Activated naive CD8-positive, alpha-beta T cell treated with anti-CD3 and anti-CD28 coated beads, Interleukin-2, amount 50 U/mL, for 24 hours (primary cell): ENCODE data around the gene PIK3IP1.
"Not testable (repeated sequence)": the region's sequence is repeated elsewhere in the genome, so short reads cannot be mapped to it uniquely, and the experiment has no call there.

Experiments used
- ATAC-seq: fragments of 150-1000 bp; cut with Tn5 transposase; one replicate; pipeline ENCODE4 v1.10.0; 2021
- DNase-seq: peaks from one replicate; pipeline ENCODE4 v3.0.0; 2021
- H3K27ac Mint-ChIP-seq: one replicate; pipeline ENCODE4 v1.8.0; 2021; ENCODE audit warnings: mild to moderate bottlenecking, mixed read lengths
- H3K27me3 Mint-ChIP-seq: one replicate; pipeline ENCODE4 v1.8.0; 2021; ENCODE audit warnings: mixed read lengths
- H3K36me3 Mint-ChIP-seq: one replicate; pipeline ENCODE4 v1.8.0; 2021; ENCODE audit warnings: low read depth, mixed read lengths
- H3K4me1 Mint-ChIP-seq: one replicate; pipeline ENCODE4 v1.8.0; 2021; ENCODE audit warnings: mixed read lengths
- H3K4me3 Mint-ChIP-seq: one replicate; pipeline ENCODE4 v1.8.0; 2021; ENCODE audit warnings: mild to moderate bottlenecking, moderate library complexity, mixed read lengths
- H3K9me3 Mint-ChIP-seq: one replicate; pipeline ENCODE4 v1.8.0; 2021; ENCODE audit warnings: mixed read lengths

PIK3IP1 gene

GRCh38 chr22:31262312-31263133 lies 29.8 kb downstream of the PIK3IP1 start:
- Mint-ChIP-seq H3K27me3 (no peaks in the 10 kb centered on the region), H3K36me3 (peaks cover 35% of the 10 kb centered on the region), H3K4me3 (no peak overlapping the region), H3K4me1 (no peaks in the 10 kb centered on the region), H3K9me3 (no peaks in the 10 kb centered on the region), H3K27ac (no peak overlapping the region)
- DNase-seq (no peak), ATAC-seq (no peak)

- Mint-ChIP-seq H3K9me3 (no peaks in the 10 kb centered on the region), H3K4me1 (no peaks in the 10 kb centered on the region), H3K4me3 (no peak overlapping the region), H3K36me3 (peaks cover 26% of the 10 kb centered on the region), H3K27ac (no peak overlapping the region), H3K27me3 (no peaks in the 10 kb centered on the region)
- no peak for ATAC-seq
- DNase-seq, result no peak
Observed at GRCh38 chr22:31260474-31260856, 31.8 kb downstream of the PIK3IP1 start.

- H3K4me1 Mint-ChIP-seq, result peaks cover 3% of the 10 kb centered on the region
- H3K27me3 Mint-ChIP-seq, result no peaks in the 10 kb centered on the region
- no peak overlapping the region for H3K4me3 Mint-ChIP-seq
- no peak for DNase-seq
- ATAC-seq, result no peak
- H3K36me3 Mint-ChIP-seq, result peaks cover 26% of the 10 kb centered on the region
- H3K9me3 Mint-ChIP-seq, result no peaks in the 10 kb centered on the region
- H3K27ac Mint-ChIP-seq, result no peak overlapping the region
Observed at GRCh38 chr22:31259798-31260473, 32.4 kb downstream of the PIK3IP1 start.

- no peaks in the 10 kb centered on the region for H3K27me3 Mint-ChIP-seq
- no peak overlapping the region for H3K27ac Mint-ChIP-seq
- ATAC-seq, result no peak
- peaks cover 11% of the 10 kb centered on the region for H3K36me3 Mint-ChIP-seq
- peaks cover 8% of the 10 kb centered on the region for H3K4me1 Mint-ChIP-seq
- no peak for DNase-seq
- H3K4me3 Mint-ChIP-seq, result no peak overlapping the region
- H3K9me3 Mint-ChIP-seq, result no peaks in the 10 kb centered on the region
Observed at GRCh38 chr22:31253949-31254348, 38.3 kb downstream of the PIK3IP1 start.

- no peaks in the 10 kb centered on the region for H3K9me3 Mint-ChIP-seq
- H3K4me1 Mint-ChIP-seq, result peaks cover 20% of the 10 kb centered on the region
- no peak overlapping the region for H3K27ac Mint-ChIP-seq
- no peak overlapping the region for H3K4me3 Mint-ChIP-seq
- DNase-seq, result no peak
- no peak for ATAC-seq
- peaks cover 3% of the 10 kb centered on the region for H3K36me3 Mint-ChIP-seq
- no peaks in the 10 kb centered on the region for H3K27me3 Mint-ChIP-seq
Observed at GRCh38 chr22:31250740-31251600, 41.3 kb downstream of the PIK3IP1 start.

GRCh38 chr22:31248965-31249958 lies 43.0 kb downstream of the PIK3IP1 start:
- H3K27ac Mint-ChIP-seq, result no peak overlapping the region
- H3K4me3 Mint-ChIP-seq, result no peak overlapping the region
- H3K36me3 Mint-ChIP-seq, result no peaks in the 10 kb centered on the region
- ATAC-seq, result no peak
- H3K4me1 Mint-ChIP-seq, result peaks cover 12% of the 10 kb centered on the region
- no peaks in the 10 kb centered on the region for H3K9me3 Mint-ChIP-seq
- no peak for DNase-seq
- H3K27me3 Mint-ChIP-seq, result no peaks in the 10 kb centered on the region

GRCh38 chr22:31248138-31248745 lies 44.0 kb downstream of the PIK3IP1 start:
- H3K27ac Mint-ChIP-seq, result no peak overlapping the region
- H3K27me3 Mint-ChIP-seq, result no peaks in the 10 kb centered on the region
- H3K36me3 Mint-ChIP-seq, result no peaks in the 10 kb centered on the region
- H3K9me3 Mint-ChIP-seq, result no peaks in the 10 kb centered on the region
- peaks cover 12% of the 10 kb centered on the region for H3K4me1 Mint-ChIP-seq
- ATAC-seq, result peak; percentile 92
- no peak overlapping the region for H3K4me3 Mint-ChIP-seq
- DNase-seq, result peak; percentile 42

GRCh38 chr22:31247726-31248125 lies 44.6 kb downstream of the PIK3IP1 start:
- H3K9me3 Mint-ChIP-seq, result no peaks in the 10 kb centered on the region
- no peaks in the 10 kb centered on the region for H3K36me3 Mint-ChIP-seq
- H3K4me3 Mint-ChIP-seq, result no peak overlapping the region
- ATAC-seq (no peak), DNase-seq (no peak)
- no peaks in the 10 kb centered on the region for H3K27me3 Mint-ChIP-seq
- peaks cover 12% of the 10 kb centered on the region for H3K4me1 Mint-ChIP-seq
- no peak overlapping the region for H3K27ac Mint-ChIP-seq

- Mint-ChIP-seq H3K9me3 (no peaks in the 10 kb centered on the region), H3K27ac (no peak overlapping the region), H3K36me3 (no peaks in the 10 kb centered on the region), H3K27me3 (no peaks in the 10 kb centered on the region), H3K4me1 (peaks cover 12% of the 10 kb centered on the region), H3K4me3 (no peak overlapping the region)
- no peak for ATAC-seq
- no peak for DNase-seq
Observed at GRCh38 chr22:31246687-31247086, 45.6 kb downstream of the PIK3IP1 start.

- not testable (repeated sequence) for H3K36me3 Mint-ChIP-seq, DNase-seq, H3K27me3 Mint-ChIP-seq, ATAC-seq, H3K9me3 Mint-ChIP-seq, H3K4me3 Mint-ChIP-seq, H3K27ac Mint-ChIP-seq
- peaks cover 12% of the 10 kb centered on the region for H3K4me1 Mint-ChIP-seq
Observed at GRCh38 chr22:31245998-31246397, 46.3 kb downstream of the PIK3IP1 start.

- no peak overlapping the region for H3K27ac Mint-ChIP-seq
- H3K4me1 Mint-ChIP-seq, result peaks cover 12% of the 10 kb centered on the region
- DNase-seq (no peak), ATAC-seq (no peak)
- no peaks in the 10 kb centered on the region for H3K9me3 Mint-ChIP-seq
- H3K27me3 Mint-ChIP-seq, result no peaks in the 10 kb centered on the region
- H3K4me3 Mint-ChIP-seq, result no peak overlapping the region
- H3K36me3 Mint-ChIP-seq, result no peaks in the 10 kb centered on the region
Observed at GRCh38 chr22:31244943-31245451, 47.3 kb downstream of the PIK3IP1 start.

GRCh38 chr22:31244046-31244942 lies 48.0 kb downstream of the PIK3IP1 start:
- H3K9me3 Mint-ChIP-seq, result no peaks in the 10 kb centered on the region
- H3K4me3 Mint-ChIP-seq, result no peak overlapping the region
- DNase-seq (no peak), ATAC-seq (no peak)
- H3K27me3 Mint-ChIP-seq, result no peaks in the 10 kb centered on the region
- H3K4me1 Mint-ChIP-seq, result peaks cover 12% of the 10 kb centered on the region
- no peaks in the 10 kb centered on the region for H3K36me3 Mint-ChIP-seq
- no peak overlapping the region for H3K27ac Mint-ChIP-seq
